8988T (cell line): ENCODE results near the gene LRWD1.

Experiments
- DNase-seq: peaks from one replicate; pipeline ENCODE4 v3.0.0; 2011

Gene LRWD1

DNA sequence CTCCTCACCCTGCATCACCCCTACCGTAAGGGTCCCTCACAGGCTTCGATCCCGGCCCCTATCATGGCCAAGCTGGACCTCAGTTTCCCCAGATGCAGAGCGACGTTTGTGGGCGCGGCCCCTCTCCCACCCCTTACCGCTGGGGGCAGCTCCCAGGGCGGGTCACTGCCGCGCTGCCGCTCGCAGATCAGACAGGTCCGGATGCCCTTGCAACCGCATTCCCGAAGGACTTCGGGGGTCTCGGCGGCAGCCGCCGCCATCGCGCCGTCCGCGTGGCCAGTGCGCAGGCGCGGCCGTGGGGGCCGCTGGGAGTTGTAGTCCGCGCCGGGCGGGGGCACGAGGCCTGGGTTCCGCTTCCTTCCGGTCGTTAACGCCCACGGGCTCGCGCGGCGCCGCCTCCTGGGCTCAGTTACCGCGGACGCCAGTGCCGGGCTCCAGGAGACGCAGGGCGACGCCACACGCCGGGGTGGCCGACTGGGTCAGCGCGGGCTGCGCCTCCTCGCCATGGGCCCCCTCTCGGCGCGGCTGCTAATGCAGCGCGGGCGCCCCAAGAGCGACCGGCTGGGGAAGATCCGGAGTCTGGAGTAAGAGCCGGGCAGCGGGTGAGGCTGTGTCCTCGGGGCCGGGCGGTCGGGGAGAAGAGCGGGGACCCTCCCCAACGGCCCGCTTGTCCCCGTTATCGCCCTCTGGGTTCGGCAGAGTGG lies at the start of gene LRWD1, which contains the start of gene ALKBH4:
Gene LRWD1, plus strand, starts transcription at position 408 of the 704 bp plus-strand sequence. Its CDS starts 97 bp downstream, at position 505.
Gene ALKBH4, minus strand, starts transcription at position 287 of the 704 bp plus-strand sequence. Its CDS starts 27 bp downstream, at position 260.
- peak; percentile 96 for DNase-seq

GRCh38 chr7:102415685-102416225 lies 49.0 kb upstream of the LRWD1 start:
- DNase-seq, result no peak

DNA sequence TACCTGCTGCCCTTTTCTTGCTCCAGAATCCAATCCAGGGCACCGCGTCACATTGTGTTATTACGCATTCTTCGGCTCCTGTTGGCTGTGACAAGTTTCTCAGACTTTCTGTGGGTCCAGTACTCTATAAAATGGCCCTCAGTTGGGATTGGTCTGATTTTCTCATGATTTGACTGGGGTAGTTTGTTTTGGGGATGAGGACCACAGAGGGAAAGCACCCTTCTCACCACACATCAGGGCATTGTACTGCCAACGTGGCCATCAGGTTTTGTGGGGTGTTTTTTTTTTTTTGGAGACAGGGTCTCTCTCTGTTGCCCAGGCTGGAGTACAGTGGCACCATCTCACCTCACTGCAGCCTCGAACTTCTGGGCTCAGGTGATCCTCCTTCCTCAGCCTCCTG lies 48.4 kb upstream of the LRWD1 start:
- no peak for DNase-seq

- DNase-seq, result no peak
These were observed 47.7 kb upstream of the LRWD1 start for GRCh38 chr7:102417105-102417504.

DNA sequence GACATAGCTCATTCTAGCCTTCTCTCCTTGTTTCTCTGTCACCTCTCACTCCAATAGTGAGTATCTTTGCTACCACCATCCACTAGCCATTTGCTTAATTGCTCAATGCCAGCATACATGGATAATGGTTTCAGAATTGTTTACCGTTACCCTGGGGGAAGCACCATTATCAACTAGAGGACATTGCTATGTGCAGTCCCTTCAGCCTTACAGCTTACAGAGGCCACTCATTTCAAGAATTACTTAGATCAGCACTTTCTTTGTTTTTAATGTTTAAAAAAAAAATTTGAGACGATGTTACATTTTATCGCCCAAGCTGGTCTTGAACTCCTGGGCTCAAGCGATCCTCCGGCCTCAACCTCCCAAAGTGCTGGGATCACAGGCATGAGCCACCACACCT lies 46.2 kb upstream of the LRWD1 start:
- no peak for DNase-seq

- DNase-seq, result no peak
These were observed 43.0 kb upstream of the LRWD1 start for GRCh38 chr7:102421706-102422240.

DNA sequence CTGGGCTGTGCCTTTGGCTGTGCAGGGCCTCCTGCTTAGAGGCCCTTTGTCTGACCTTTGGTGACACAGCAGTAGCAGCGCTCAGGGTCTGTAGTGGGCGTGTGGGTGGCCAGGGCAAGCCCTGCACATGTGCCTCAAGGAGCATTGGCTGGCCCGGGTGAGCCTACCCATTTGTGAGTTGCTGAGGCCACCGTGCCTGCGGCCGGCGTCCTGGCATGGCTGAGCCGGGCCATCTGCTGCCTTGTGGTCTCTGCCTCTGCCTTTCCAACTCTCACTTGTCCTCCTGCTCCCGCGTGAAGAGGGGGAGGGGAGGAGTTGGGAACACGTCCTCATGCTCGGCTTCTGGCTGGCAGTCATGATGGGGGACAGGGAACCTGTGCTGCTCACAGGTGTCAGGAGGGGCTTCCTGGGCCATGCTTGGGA lies 40.6 kb upstream of the LRWD1 start:
- DNase-seq, result no peak

GRCh38 chr7:102424787-102425218 lies 40.0 kb upstream of the LRWD1 start:
- no peak for DNase-seq

GRCh38 chr7:102425639-102426267 lies 39.0 kb upstream of the LRWD1 start:
- no peak for DNase-seq

DNA sequence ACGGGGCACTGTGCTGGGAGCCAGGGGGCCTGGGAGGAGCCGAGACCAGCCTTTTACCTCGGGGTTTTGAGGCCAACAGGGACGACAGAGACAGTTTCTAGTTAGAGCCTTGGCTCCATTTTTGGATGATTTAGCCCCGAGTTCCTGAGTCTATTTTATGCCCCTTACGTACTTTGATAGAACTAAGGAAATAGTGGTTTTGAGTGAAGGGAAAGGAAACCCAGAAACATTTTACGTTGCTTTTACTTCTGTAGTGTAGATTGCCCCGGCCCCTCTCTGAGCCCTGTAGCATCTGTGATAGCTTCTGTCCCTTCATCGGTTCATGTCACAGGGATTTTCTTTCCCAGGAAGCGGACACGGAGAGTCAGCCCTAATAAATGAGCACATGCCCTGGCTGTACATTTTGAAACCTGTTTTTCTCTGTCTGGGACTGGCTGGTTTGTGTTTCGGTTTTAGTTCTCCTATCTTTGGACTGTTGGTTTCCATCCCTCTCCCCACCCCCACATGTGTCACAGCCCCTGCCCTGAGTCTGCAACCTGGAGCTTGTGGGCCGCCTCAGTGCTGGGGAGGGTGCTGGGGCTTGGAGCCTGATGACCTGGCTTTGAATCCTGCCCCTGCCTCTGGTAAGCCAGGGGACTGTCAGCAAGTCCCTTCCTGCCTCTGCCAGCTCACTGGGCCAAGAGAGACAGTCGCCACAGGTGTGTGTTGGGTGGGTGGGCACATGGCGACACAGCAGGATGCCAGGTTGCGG lies 38.3 kb upstream of the LRWD1 start:
- no peak for DNase-seq

DNA sequence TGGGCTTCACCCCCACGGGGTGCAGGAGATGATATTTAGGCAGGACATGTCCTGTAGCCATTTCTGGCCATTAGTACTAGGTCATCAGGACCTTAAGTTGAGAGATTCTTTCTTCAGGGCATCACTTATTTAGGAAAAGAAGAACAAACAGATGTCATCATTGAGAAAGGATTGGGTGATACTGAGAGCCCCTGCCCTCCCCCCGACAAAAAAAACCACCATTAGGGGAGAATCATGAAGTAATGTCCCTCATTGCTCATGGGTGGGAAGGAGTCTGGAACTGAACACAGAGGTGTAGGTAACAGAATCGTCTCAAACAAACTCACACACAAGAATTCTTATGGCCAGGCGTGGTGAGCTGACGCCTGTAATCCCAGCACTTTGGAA lies 37.8 kb upstream of the LRWD1 start:
- no peak for DNase-seq

GRCh38 chr7:102429141-102429899 lies 35.5 kb upstream of the LRWD1 start:
- no peak for DNase-seq

DNA sequence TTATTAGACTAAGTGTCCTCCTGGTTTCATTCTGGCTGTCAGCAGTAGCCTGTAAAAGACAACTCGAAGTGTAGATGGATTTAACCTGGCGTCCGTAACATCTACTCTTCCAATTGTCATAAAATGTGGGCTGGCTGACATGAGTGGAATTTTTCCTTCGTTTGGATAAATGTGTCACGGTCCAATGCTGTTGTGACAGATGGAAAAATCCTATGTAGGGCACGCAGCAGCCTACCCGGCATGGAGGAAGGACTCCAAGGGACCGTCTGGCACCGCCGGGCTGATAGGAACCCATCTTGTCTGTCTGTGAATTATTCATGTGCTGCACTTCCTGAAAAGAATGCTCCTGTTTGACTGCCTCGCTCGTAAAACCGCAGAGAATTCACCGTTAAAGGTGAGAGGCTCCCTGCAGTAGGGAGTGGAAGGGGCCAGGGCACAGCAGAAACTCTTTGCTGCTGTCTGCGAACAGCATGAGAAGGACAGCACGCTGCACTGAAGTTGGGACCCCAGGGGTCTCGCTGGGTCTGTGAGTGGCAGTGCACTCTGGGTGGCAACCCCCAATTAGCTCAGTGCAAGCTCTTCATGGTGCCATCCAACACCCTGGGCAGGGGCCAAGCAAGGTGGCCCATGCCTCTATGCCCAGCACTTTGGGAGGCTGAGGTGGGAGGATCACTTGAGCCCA lies 33.0 kb upstream of the LRWD1 start:
- DNase-seq, result no peak

DNA sequence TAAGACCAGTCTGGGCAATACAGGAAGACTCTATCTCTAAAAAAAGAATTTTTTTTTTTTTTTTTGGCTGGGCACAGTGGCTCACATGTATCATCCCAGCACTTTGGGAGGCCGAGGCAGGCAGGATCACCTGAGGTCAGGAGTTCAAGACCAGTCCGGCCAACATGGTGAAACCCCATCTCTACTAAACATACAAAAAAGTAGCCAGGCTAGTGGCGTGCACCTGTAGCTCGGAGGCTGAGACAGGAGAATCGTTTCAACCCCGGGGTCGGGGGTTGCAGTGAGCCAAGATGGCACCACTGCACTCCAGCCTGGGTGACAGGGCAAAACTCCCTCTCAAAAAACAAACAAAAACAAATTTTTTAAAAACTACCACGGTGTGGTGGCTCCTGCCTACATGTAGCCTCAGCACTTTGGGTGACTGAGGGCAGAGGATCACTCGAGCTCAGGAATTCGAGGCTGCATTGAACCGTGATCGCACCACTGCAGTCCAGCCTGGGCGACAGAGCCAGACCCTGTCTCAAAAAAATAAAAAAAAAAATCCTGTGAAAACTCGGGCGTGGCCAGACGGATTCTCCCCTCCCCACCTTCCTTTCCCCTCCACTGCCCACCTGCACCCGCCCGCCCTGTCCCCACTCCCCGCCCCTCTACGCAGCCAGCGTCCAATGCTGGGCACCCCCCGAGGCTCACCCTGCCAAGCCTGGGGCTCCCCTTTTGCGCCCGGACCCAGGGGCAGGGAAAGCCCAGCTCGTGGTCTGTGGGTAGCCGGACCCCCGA lies 32.2 kb upstream of the LRWD1 start:
- DNase-seq, result no peak

DNA sequence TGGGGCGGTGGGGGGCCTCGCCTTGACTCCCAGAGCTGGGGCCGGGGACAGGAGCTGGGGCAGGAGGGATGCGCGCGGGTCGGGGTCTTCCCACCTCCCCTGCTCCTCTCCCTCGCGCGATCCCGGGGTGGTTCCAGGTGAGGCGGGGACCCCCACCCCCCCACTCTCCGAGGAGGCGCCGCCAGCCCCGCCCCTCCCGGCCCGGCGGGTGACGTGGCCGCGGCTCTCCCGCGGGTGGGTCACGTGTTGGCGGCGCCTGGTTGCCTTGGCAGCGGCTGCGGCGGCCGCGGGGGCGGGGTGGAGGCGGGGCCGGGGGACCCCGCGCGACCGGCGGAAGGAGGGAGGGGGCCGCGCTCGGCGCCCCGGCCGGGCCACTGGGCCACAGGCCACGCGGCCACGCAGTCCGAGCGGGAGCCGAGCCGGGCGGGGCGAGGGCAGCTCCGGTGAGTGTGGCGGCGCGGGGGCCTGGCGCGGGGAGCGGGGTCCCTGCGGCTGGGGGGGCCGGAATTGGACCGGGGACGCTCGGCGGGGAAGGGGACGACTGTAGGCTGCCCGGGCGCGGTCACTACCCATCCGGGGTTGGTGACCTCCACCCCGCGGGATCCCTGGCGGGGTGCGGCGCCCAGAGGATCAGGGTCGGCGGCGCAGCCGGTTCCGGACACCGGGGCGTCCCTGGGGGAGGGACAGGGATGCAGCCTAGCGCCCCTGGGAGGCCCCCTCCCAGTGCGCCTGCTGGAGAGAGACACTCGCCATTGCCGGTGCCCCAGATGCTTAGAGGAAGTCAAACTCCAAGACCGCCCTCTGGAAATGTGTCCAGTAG lies 31.4 kb upstream of the LRWD1 start, which contains the start of gene ORAI2:
Gene ORAI2, plus strand, starts transcription at position 357 of the 820 bp plus-strand sequence. CDS start 5,382 bp downstream, outside the sequence.
- peak; percentile 80 for DNase-seq

DNA sequence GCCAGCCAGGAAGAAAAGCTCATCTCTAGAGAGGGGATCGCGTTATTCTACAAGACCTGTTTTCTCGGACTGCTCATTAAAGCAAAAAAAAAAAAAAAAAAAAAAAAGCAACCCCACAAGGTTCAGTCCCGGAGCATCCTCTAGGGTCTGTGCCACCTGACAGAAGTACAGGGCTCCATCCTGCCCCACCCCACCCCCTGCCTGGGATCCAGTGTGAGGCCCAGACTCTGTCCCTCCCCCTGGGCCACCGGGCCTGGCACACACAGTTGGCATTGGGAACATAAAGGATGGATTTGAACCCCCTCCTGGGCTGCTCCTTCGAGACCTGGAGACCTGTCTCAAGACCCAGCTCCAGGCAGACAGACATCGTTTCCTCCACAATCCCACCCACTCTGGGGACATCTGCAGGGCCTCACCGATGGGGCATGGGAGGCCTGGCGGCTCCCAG lies 30.7 kb upstream of the LRWD1 start:
- DNase-seq, result no peak

- no peak for DNase-seq
These were observed 28.7 kb upstream of the LRWD1 start for GRCh38 chr7:102436118-102436517.

- DNase-seq, result peak; percentile 81
These were observed 24.6 kb upstream of the LRWD1 start for GRCh38 chr7:102439963-102440795.
